ENCODE measurements around the gene INTS7.

DNA sequence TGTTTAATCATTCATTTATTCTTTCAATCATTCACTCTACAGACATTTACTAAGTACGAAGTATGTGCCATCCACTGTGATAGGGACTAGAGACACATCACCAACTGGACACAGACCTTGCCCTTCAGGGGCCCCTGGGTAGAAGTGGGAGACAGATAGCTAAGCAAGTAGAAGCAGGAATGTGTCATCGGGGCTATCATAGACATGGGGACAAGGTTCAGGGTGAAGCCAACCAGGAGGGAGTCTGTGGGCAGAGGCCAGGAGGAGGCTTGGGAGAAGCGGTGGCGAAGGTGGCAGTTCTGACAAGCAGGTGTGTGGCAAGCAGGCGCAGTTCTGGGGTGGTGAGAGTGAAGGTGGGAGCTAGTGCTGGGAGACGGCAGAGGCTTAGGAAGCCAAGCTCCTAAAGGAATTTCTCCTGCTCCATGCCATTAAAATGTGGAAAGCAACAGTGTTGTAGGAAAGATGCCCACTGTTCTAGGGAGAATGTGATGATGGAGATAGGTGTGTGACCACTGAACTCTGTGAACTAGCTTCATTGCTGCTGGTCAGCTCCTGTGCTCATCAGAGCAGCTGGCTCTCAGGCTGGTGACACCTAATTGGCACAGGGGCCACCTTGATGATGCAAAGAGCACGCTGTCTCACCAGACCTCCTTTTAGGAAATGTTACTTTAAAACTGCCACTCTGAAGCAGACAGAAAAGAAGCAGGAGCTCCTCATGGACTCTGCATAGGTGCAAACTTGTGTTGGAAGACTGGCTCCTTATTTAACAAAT lies 125.1 kb downstream of the INTS7 start:
- TF ChIP-seq, protein P1, sequence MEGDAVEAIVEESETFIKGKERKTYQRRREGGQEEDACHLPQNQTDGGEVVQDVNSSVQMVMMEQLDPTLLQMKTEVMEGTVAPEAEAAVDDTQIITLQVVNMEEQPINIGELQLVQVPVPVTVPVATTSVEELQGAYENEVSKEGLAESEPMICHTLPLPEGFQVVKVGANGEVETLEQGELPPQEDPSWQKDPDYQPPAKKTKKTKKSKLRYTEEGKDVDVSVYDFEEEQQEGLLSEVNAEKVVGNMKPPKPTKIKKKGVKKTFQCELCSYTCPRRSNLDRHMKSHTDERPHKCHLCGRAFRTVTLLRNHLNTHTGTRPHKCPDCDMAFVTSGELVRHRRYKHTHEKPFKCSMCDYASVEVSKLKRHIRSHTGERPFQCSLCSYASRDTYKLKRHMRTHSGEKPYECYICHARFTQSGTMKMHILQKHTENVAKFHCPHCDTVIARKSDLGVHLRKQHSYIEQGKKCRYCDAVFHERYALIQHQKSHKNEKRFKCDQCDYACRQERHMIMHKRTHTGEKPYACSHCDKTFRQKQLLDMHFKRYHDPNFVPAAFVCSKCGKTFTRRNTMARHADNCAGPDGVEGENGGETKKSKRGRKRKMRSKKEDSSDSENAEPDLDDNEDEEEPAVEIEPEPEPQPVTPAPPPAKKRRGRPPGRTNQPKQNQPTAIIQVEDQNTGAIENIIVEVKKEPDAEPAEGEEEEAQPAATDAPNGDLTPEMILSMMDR (conservative IDR thresholded peaks at IDR 0.05 in 1 of 2, IDR thresholded peaks at IDR 0.05 in 1 of 2; ENCODE audit: extremely low read depth in 1 of 2, insufficient read depth in 1 of 2, low read depth in 1 of 2, low read length in 2 of 2), result no peak
- no peak for TF ChIP-seq EZH2 (IDR thresholded peaks at IDR 0.05; ENCODE audit: borderline replicate concordance, low read length)
